Spleen (tissue), 7 donors: ENCODE data around the gene SNU13.

Experiments used
- CTCF ChIP-seq, 11 experiments: fragments of 200-600 bp in 7 of 11; fragments of 450-650 bp in 4 of 11; sonication (generic) in 4 of 11; IDR thresholded peaks in 8 of 11; conservative IDR thresholded peaks in 3 of 11; 1 replicate in 7 of 11; 2 replicates in 4 of 11; pipeline versions ENCODE4 v1.4.0 to v1.8.0; 2016 to 2021; ENCODE audit warnings: antibody characterized with exemption in 11 of 11, inconsistent platforms in 4 of 11, mild to moderate bottlenecking in 1 of 11
- POLR2A ChIP-seq, 3 donors: fragments of 450-650 bp; IDR thresholded peaks; one replicate each; pipeline ENCODE4 v1.5.1; 2017; ENCODE audit warnings: antibody characterized with exemption in 3 of 3, mild to moderate bottlenecking in 1 of 3
- POLR2AphosphoS5 ChIP-seq, 3 donors: sonication (generic); formaldehyde crosslinking; IDR thresholded peaks; one replicate each; pipeline ENCODE4 v1.5.1; 2017; ENCODE audit warnings: antibody characterized with exemption in 3 of 3
- donor health status: DM: no; HTN: no; CAD: no; lungs with moderate emphysema.
- donor health status: DM: no; HTN: no; CAD: no.
- donor health status: DM: no; HTN: no; CAD: no.

GRCh38 chr22:41656556-41656955 is 32.1 kb downstream of the SNU13 start:
- TF ChIP-seq POLR2AphosphoS5 (IDR thresholded peaks at IDR 0.05) (no peak), CTCF (IDR thresholded peaks at IDR 0.05 in 8 of 11, conservative IDR thresholded peaks at IDR 0.05 in 3 of 11) (no peak), POLR2A (IDR thresholded peaks at IDR 0.05) (no peak)
